Liver (tissue), 9 donors: ENCODE data around the gene FST. TPM values are rescaled to one million over a fixed set of nuclear protein-coding genes. Genes with fewer than 3 reads are reported as not detected.
A peak's percentile ranks its signal among the peaks of the same experiment; 100 is the strongest.

Experiments
- DNase-seq: peaks from one replicate; pipeline ENCODE4 v3.0.0-alpha.2; 2017; ENCODE audit warnings: low spot score
- H3K27ac ChIP-seq, 2 donors: one replicate each; pipeline ENCODE4 v1.7.0; 2013; ENCODE audit warnings: inconsistent platforms in 2 of 2, low read length in 2 of 2, control low read depth in 1 of 2, low read depth in 1 of 2, mild to moderate bottlenecking in 1 of 2
- H3K27me3 ChIP-seq, 4 donors: one replicate each; pipeline versions ENCODE4 v1.6.1 to v1.7.0; 2013; ENCODE audit warnings: low read length in 3 of 4, inconsistent platforms in 1 of 4, mild to moderate bottlenecking in 1 of 4, moderate library complexity in 1 of 4; ENCODE audit not compliant: control insufficient read depth in 4 of 4, insufficient read depth in 4 of 4
- H3K36me3 ChIP-seq, 4 donors: one replicate each; pipeline versions ENCODE4 v1.6.1 to v1.7.0; 2013; ENCODE audit warnings: low read length in 3 of 4, mild to moderate bottlenecking in 3 of 4, low read depth in 1 of 4, moderate library complexity in 1 of 4; ENCODE audit not compliant: control insufficient read depth in 4 of 4, insufficient read depth in 3 of 4
- H3K4me1 ChIP-seq, 4 donors: one replicate each; pipeline versions ENCODE4 v1.6.1 to v1.7.0; 2013; ENCODE audit warnings: low read length in 3 of 4, mild to moderate bottlenecking in 3 of 4, moderate library complexity in 1 of 4; ENCODE audit not compliant: control insufficient read depth in 4 of 4, insufficient read depth in 4 of 4
- H3K4me3 ChIP-seq, 3 donors: one replicate each; pipeline versions ENCODE4 v1.6.1 to v1.7.0; 2013; ENCODE audit warnings: low read length in 3 of 3, control low read depth in 1 of 3, low read depth in 1 of 3, mild to moderate bottlenecking in 1 of 3
- H3K9ac ChIP-seq, 2 donors: one replicate each; pipeline ENCODE4 v1.7.0; 2013; ENCODE audit warnings: low read length in 2 of 2, mild to moderate bottlenecking in 2 of 2, moderate library complexity in 2 of 2, control low read depth in 1 of 2, low read depth in 1 of 2
- H3K9me3 ChIP-seq, 4 donors: one replicate each; pipeline versions ENCODE4 v1.6.1 to v1.7.0; 2013; ENCODE audit warnings: low read length in 3 of 4; ENCODE audit not compliant: control insufficient read depth in 4 of 4
- CTCF ChIP-seq: fragments of 150-350 bp; IDR thresholded peaks from 2 replicates; pipeline ENCODE4 v1.5.1; 2017; ENCODE audit warnings: improper control_type of control experiment, low read depth, low read length; ENCODE audit not compliant: missing input control
- EGR1 ChIP-seq, 2 donors: IDR thresholded peaks; 2 replicates each; pipeline ENCODE4 v1.6.1; 2016 to 2018; ENCODE audit warnings: antibody characterized with exemption in 2 of 2, low read depth in 2 of 2
- FOXA1 ChIP-seq: IDR thresholded peaks from 2 replicates; pipeline ENCODE4 v1.6.1; 2016; ENCODE audit warnings: antibody characterized with exemption
- FOXA2 ChIP-seq: IDR thresholded peaks from 2 replicates; pipeline ENCODE4 v1.6.1; 2016; ENCODE audit warnings: antibody characterized with exemption
- GABPA ChIP-seq, 2 donors: IDR thresholded peaks in 1 of 2; conservative IDR thresholded peaks in 1 of 2; 2 replicates each; pipeline ENCODE4 v1.6.1; 2016; ENCODE audit warnings: antibody characterized with exemption in 2 of 2, mild to moderate bottlenecking in 1 of 2, moderate library complexity in 1 of 2
- HNF4A ChIP-seq, 2 donors: conservative IDR thresholded peaks; 2 replicates each; pipeline ENCODE4 v1.6.1; 2016; ENCODE audit warnings: antibody characterized with exemption in 2 of 2, mild to moderate bottlenecking in 2 of 2
- HNF4G ChIP-seq: IDR thresholded peaks from 2 replicates; pipeline ENCODE4 v1.6.1; 2016; ENCODE audit warnings: antibody characterized with exemption
- JUND ChIP-seq, 2 donors: IDR thresholded peaks; 2 replicates each; pipeline ENCODE4 v1.6.1; 2016; ENCODE audit warnings: antibody characterized with exemption in 2 of 2
- NR2F2 ChIP-seq: IDR thresholded peaks from 2 replicates; pipeline ENCODE4 v1.6.1; 2016; ENCODE audit warnings: antibody characterized with exemption
- RAD21 ChIP-seq, 2 donors: IDR thresholded peaks; 2 replicates each; pipeline ENCODE4 v1.6.1; 2016; ENCODE audit warnings: antibody characterized with exemption in 2 of 2, mild to moderate bottlenecking in 2 of 2
- RXRA ChIP-seq, 2 donors: IDR thresholded peaks; 2 replicates each; pipeline ENCODE4 v1.6.1; 2017 to 2018; ENCODE audit warnings: antibody characterized with exemption in 2 of 2, mild to moderate bottlenecking in 1 of 2
- SP1 ChIP-seq: IDR thresholded peaks from 2 replicates; pipeline ENCODE4 v1.6.1; 2018; ENCODE audit warnings: antibody characterized with exemption, mild to moderate bottlenecking
- TAF1 ChIP-seq: conservative IDR thresholded peaks from 2 replicates; pipeline ENCODE4 v1.6.1; 2016; ENCODE audit warnings: antibody characterized with exemption, mild to moderate bottlenecking
- YY1 ChIP-seq: IDR thresholded peaks from 2 replicates; pipeline ENCODE4 v1.6.1; 2016; ENCODE audit warnings: antibody characterized with exemption, mild to moderate bottlenecking
- WGBS: extraction: QIAGEN DNeasy Blood & Tissue Kit; methylation state at CpG from one replicate; pipeline ENCODE4 v1.1.7; 2013; 5-methylcytosine and 5-hydroxymethylcytosine counted together
- polyA plus RNA-seq, 2 donors: library from polyadenylated mRNA; stranded (reverse) in 1 of 2; unstranded in 1 of 2; fragments of 200-250 nt in 1 of 2; fragments of >200 nt in 1 of 2; fragmentation: Nextera tagmentation in 1 of 2; extraction: Ambion mirVana in 1 of 2; gene quantifications; one replicate each; pipeline versions ENCODE4 v1.2.1 to v1.2.3, GENCODE V29; 2013 to 2015
- total RNA-seq, 2 donors: library from RNA; depleted of rRNA; stranded (reverse); fragments of >200 nt; gene quantifications; one replicate each; pipeline ENCODE4 v1.2.3, GENCODE V29; 2014
- TF ChIP-seq, protein P1 (sequence below): IDR thresholded peaks from 2 replicates; pipeline ENCODE4 v1.6.1; 2016; ENCODE audit warnings: antibody characterized with exemption
- TF ChIP-seq, protein P2 (sequence below): IDR thresholded peaks from 2 replicates; pipeline ENCODE4 v1.6.1; 2016; ENCODE audit warnings: antibody characterized with exemption
- TF ChIP-seq, protein P3 (sequence below): IDR thresholded peaks from 2 replicates; pipeline ENCODE4 v1.6.1; 2016; ENCODE audit warnings: antibody characterized with exemption, mild to moderate bottlenecking
- TF ChIP-seq, protein P4 (sequence below): IDR thresholded peaks from 2 replicates; pipeline ENCODE4 v1.6.1; 2016; ENCODE audit warnings: antibody characterized with exemption
- donor health status: healthy.
- donor health status: healthy.
- donor health status: healthy.
- donor health status: healthy.
- donor health status: healthy.

Gene FST
- total and polyA plus RNA-seq, 4 donors: 5.6 to 29.2 (median 16.8) TPM

GRCh38 chr5:53501054-53501453 lies 20.6 kb downstream of the FST start:
- TF ChIP-seq YY1: no peak
- peak in 1 of 2 donors; percentile 8 for TF ChIP-seq HNF4A (conservative IDR thresholded peaks at IDR 0.05)
- H3K9me3 ChIP-seq: no peaks in the 10 kb centered on the region
- H3K4me1 ChIP-seq: peaks cover 2 to 6% (median 3%) of the 10 kb centered on the region in 4 donors
- no peak overlapping the region for H3K4me3 ChIP-seq
- 15% methylated on average over 2 of the region's 2 CpGs for WGBS
- no peak overlapping the region for H3K27ac ChIP-seq
- no peaks in the 10 kb centered on the region for H3K36me3 ChIP-seq
- no peak overlapping the region for H3K9ac ChIP-seq
- DNase-seq: no peak
- H3K27me3 ChIP-seq: no peaks in the 10 kb centered on the region

- Histone ChIP-seq H3K9me3 (no peaks in the 10 kb centered on the region), H3K36me3 (no peaks in the 10 kb centered on the region), H3K27ac (no peak overlapping the region), H3K4me1 (peaks cover 2 to 6% (median 3%) of the 10 kb centered on the region in 4 donors), H3K4me3 (no peak overlapping the region), H3K9ac (no peak overlapping the region), H3K27me3 (no peaks in the 10 kb centered on the region)
- DNase-seq: no peak
- WGBS: 80% methylated on average over 3 of the region's 3 CpGs
- TF ChIP-seq JUND (IDR thresholded peaks at IDR 0.05): no peak
- no peak for TF ChIP-seq GABPA (IDR thresholded peaks at IDR 0.05 in 1 of 2, conservative IDR thresholded peaks at IDR 0.05 in 1 of 2)
- TF ChIP-seq, protein P1, sequence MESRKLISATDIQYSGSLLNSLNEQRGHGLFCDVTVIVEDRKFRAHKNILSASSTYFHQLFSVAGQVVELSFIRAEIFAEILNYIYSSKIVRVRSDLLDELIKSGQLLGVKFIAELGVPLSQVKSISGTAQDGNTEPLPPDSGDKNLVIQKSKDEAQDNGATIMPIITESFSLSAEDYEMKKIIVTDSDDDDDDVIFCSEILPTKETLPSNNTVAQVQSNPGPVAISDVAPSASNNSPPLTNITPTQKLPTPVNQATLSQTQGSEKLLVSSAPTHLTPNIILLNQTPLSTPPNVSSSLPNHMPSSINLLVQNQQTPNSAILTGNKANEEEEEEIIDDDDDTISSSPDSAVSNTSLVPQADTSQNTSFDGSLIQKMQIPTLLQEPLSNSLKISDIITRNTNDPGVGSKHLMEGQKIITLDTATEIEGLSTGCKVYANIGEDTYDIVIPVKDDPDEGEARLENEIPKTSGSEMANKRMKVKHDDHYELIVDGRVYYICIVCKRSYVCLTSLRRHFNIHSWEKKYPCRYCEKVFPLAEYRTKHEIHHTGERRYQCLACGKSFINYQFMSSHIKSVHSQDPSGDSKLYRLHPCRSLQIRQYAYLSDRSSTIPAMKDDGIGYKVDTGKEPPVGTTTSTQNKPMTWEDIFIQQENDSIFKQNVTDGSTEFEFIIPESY: no peak
- no peak for TF ChIP-seq HNF4G
- no peak for TF ChIP-seq TAF1
- no peak for TF ChIP-seq RAD21 (IDR thresholded peaks at IDR 0.05)
- TF ChIP-seq NR2F2: no peak
- no peak for TF ChIP-seq YY1
- TF ChIP-seq EGR1 (IDR thresholded peaks at IDR 0.05; ENCODE audit: low read depth in 2 of 2): no peak
- TF ChIP-seq CTCF: no peak
- TF ChIP-seq, protein P2, sequence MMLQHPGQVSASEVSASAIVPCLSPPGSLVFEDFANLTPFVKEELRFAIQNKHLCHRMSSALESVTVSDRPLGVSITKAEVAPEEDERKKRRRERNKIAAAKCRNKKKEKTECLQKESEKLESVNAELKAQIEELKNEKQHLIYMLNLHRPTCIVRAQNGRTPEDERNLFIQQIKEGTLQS: no peak
- TF ChIP-seq, protein P3, sequence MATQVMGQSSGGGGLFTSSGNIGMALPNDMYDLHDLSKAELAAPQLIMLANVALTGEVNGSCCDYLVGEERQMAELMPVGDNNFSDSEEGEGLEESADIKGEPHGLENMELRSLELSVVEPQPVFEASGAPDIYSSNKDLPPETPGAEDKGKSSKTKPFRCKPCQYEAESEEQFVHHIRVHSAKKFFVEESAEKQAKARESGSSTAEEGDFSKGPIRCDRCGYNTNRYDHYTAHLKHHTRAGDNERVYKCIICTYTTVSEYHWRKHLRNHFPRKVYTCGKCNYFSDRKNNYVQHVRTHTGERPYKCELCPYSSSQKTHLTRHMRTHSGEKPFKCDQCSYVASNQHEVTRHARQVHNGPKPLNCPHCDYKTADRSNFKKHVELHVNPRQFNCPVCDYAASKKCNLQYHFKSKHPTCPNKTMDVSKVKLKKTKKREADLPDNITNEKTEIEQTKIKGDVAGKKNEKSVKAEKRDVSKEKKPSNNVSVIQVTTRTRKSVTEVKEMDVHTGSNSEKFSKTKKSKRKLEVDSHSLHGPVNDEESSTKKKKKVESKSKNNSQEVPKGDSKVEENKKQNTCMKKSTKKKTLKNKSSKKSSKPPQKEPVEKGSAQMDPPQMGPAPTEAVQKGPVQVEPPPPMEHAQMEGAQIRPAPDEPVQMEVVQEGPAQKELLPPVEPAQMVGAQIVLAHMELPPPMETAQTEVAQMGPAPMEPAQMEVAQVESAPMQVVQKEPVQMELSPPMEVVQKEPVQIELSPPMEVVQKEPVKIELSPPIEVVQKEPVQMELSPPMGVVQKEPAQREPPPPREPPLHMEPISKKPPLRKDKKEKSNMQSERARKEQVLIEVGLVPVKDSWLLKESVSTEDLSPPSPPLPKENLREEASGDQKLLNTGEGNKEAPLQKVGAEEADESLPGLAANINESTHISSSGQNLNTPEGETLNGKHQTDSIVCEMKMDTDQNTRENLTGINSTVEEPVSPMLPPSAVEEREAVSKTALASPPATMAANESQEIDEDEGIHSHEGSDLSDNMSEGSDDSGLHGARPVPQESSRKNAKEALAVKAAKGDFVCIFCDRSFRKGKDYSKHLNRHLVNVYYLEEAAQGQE: no peak
- TF ChIP-seq, protein P4, sequence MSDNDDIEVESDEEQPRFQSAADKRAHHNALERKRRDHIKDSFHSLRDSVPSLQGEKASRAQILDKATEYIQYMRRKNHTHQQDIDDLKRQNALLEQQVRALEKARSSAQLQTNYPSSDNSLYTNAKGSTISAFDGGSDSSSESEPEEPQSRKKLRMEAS: no peak
- TF ChIP-seq FOXA1: no peak
- no peak for TF ChIP-seq RXRA (IDR thresholded peaks at IDR 0.05)
- TF ChIP-seq HNF4A (conservative IDR thresholded peaks at IDR 0.05): no peak
- TF ChIP-seq SP1: no peak
- TF ChIP-seq FOXA2: no peak
Observed at GRCh38 chr5:53503562-53504218, 23.3 kb downstream of the FST start.
